Stimulated activated CD4-positive, alpha-beta T cell treated with anti-CD3 and anti-CD28 coated beads, TNF-alpha, amount 100 ng/mL, for 24 hours (primary cell): Measurements from ENCODE around the gene SPRY2.
"Not testable (repeated sequence)": the region's sequence is repeated elsewhere in the genome, so short reads cannot be mapped to it uniquely, and the experiment has no call there.

ENCODE experiments used
- DNase-seq, 3 experiments: peaks; one replicate each; pipeline ENCODE4 v3.0.0-alpha.2; 2020; ENCODE audit warnings: low read depth in 3 of 3

Gene SPRY2

GRCh38 chr13:80348750-80349149 is 7.8 kb upstream of the SPRY2 start:
- DNase-seq, result no peak

- no peak for DNase-seq
Observed at GRCh38 chr13:80348314-80348713, 7.4 kb upstream of the SPRY2 start.

- DNase-seq, result no peak
Observed at GRCh38 chr13:80345771-80346510, 5.0 kb upstream of the SPRY2 start.

- DNase-seq, result not testable (repeated sequence)
Observed at GRCh38 chr13:80344032-80344431, 3.1 kb upstream of the SPRY2 start.

GRCh38 chr13:80342471-80343371 is 1.8 kb upstream of the SPRY2 start:
- DNase-seq, result peak; percentile 30 to 63 (median 38)

GRCh38 chr13:80341756-80342370 is 937 bp upstream of the SPRY2 start:
- DNase-seq, result no peak

- DNase-seq, result no peak
Observed at GRCh38 chr13:80340651-80341100, 250 bp downstream of the SPRY2 start.

- no peak for DNase-seq
Observed at GRCh38 chr13:80339912-80340650, 845 bp downstream of the SPRY2 start.

GRCh38 chr13:80339563-80339911 is 1.4 kb downstream of the SPRY2 start:
- DNase-seq, result no peak

- no peak for DNase-seq
Observed at GRCh38 chr13:80338781-80339562, 2.0 kb downstream of the SPRY2 start.

- no peak for DNase-seq
Observed at GRCh38 chr13:80337288-80338081, 3.4 kb downstream of the SPRY2 start.

- DNase-seq, result no peak
Observed at GRCh38 chr13:80336776-80337287, 4.1 kb downstream of the SPRY2 start.

- DNase-seq, result no peak
Observed at GRCh38 chr13:80336370-80336769, 4.6 kb downstream of the SPRY2 start.

- DNase-seq, result no peak
Observed at GRCh38 chr13:80334597-80335260, 6.2 kb downstream of the SPRY2 start.

- no peak for DNase-seq
Observed at GRCh38 chr13:80331984-80332383, 8.9 kb downstream of the SPRY2 start.

- DNase-seq, result no peak
Observed at GRCh38 chr13:80329250-80329649, 11.7 kb downstream of the SPRY2 start.

GRCh38 chr13:80319004-80319403 is 21.9 kb downstream of the SPRY2 start:
- DNase-seq, result no peak

- no peak for DNase-seq
Observed at GRCh38 chr13:80314711-80315653, 25.9 kb downstream of the SPRY2 start.
